GM23338 (cell line): ENCODE results near the gene SEMA5A. TPM values are rescaled to one million over a fixed set of nuclear protein-coding genes. Genes with fewer than 3 reads are reported as not detected.

ENCODE experiments used
- ATAC-seq: fragments of 200-7000 bp; cut with Tn5 transposase; 3 replicates; pipeline ENCODE4 v1.9.1; 2020
- DNase-seq: peaks from one replicate; pipeline ENCODE4 v3.0.0-alpha.2; 2015; ENCODE audit warnings: low spot score
- H2AFZ ChIP-seq: fragments of 200-600 bp; sonication (generic); 2 replicates; pipeline ENCODE4 v1.8.0; 2016; ENCODE audit warnings: antibody characterized with exemption, mild to moderate bottlenecking, moderate library complexity
- H3F3A ChIP-seq: fragments of 200-600 bp; sonication (generic); replicated peaks from 2 replicates; pipeline ENCODE4 v1.8.0; 2017; ENCODE audit warnings: antibody characterized with exemption, mixed run types, low read depth
- H3K27ac ChIP-seq: fragments of 200-600 bp; sonication (generic); 2 replicates; pipeline ENCODE4 v1.6.1; 2016; ENCODE audit warnings: low read depth
- H3K27me3 ChIP-seq: fragments of 200-600 bp; sonication (generic); 2 replicates; pipeline ENCODE4 v1.8.0; 2016; ENCODE audit warnings: mild to moderate bottlenecking, mixed run types, moderate library complexity; ENCODE audit not compliant: insufficient read depth
- H3K36me3 ChIP-seq: fragments of 200-600 bp; sonication (generic); 2 replicates; pipeline ENCODE4 v1.8.0; 2016; ENCODE audit warnings: mild to moderate bottlenecking; ENCODE audit not compliant: insufficient read depth
- H3K4me1 ChIP-seq: fragments of 200-600 bp; sonication (generic); 2 replicates; pipeline ENCODE4 v1.8.0; 2016; ENCODE audit warnings: mild to moderate bottlenecking, moderate library complexity; ENCODE audit not compliant: insufficient read depth
- H3K4me2 ChIP-seq: fragments of 200-600 bp; sonication (generic); 2 replicates; pipeline ENCODE4 v1.7.1; 2017; ENCODE audit warnings: mixed run types
- H3K4me3 ChIP-seq: fragments of 200-600 bp; sonication (generic); 2 replicates; pipeline ENCODE4 v1.6.1; 2016; ENCODE audit warnings: mixed run types
- H3K79me2 ChIP-seq: fragments of 200-600 bp; sonication (generic); replicated peaks from 2 replicates; pipeline ENCODE4 v1.8.0; 2017; ENCODE audit warnings: mild to moderate bottlenecking; ENCODE audit not compliant: insufficient read depth
- H3K9me2 ChIP-seq: fragments of 200-600 bp; sonication (generic); 2 replicates; pipeline ENCODE4 v1.8.0; 2017; ENCODE audit not compliant: insufficient read depth
- H4K20me1 ChIP-seq: fragments of 200-600 bp; sonication (generic); replicated peaks from 2 replicates; pipeline ENCODE4 v1.8.0; 2017; ENCODE audit warnings: mild to moderate bottlenecking; ENCODE audit not compliant: insufficient read depth
- H3K27ac Mint-ChIP-seq: 2 replicates; pipeline ENCODE4 v1.8.0; 2020; ENCODE audit warnings: inconsistent platforms, mild to moderate bottlenecking, moderate library complexity, mixed read lengths
- H3K27me3 Mint-ChIP-seq: 3 replicates; pipeline ENCODE4 v1.8.0; 2022; ENCODE audit warnings: low read depth, mild to moderate bottlenecking, moderate library complexity, mixed read lengths, inconsistent platforms; ENCODE audit not compliant: insufficient read depth, poor library complexity
- H3K36me3 Mint-ChIP-seq: 3 replicates; pipeline ENCODE4 v1.8.0; 2021; ENCODE audit warnings: low read depth, mild to moderate bottlenecking, inconsistent platforms, moderate library complexity, mixed read lengths
- H3K4me1 Mint-ChIP-seq: 3 replicates; pipeline ENCODE4 v1.8.0; 2020; ENCODE audit warnings: mild to moderate bottlenecking, inconsistent platforms, mixed read lengths
- H3K4me3 Mint-ChIP-seq: 3 replicates; pipeline ENCODE4 v1.8.0; 2021; ENCODE audit warnings: moderate library complexity, mild to moderate bottlenecking, inconsistent platforms, mixed read lengths
- H3K9me3 Mint-ChIP-seq: 3 replicates; pipeline ENCODE4 v1.8.0; 2020; ENCODE audit warnings: moderate library complexity, mild to moderate bottlenecking, inconsistent platforms, mixed read lengths
- CREB1 ChIP-seq: fragments of 250-450 bp; sonication (Bioruptor Pico); IDR thresholded peaks from 2 replicates; pipeline ENCODE4 v1.5.0; 2020; ENCODE audit warnings: low read depth, mild to moderate bottlenecking, moderate library complexity
- CTCF ChIP-seq, 2 experiments: fragments of 200-600 bp in 1 of 2; sonication (generic) in 1 of 2; conservative IDR thresholded peaks; 2 replicates each; pipeline versions ENCODE4 v1.5.1 to v1.6.1; 2016 to 2017; ENCODE audit warnings: antibody characterized with exemption in 2 of 2, low read depth in 2 of 2, mild to moderate bottlenecking in 2 of 2, moderate library complexity in 1 of 2
- ETS1 ChIP-seq: IDR thresholded peaks from 2 replicates; pipeline ENCODE4 v1.6.1; 2016; ENCODE audit warnings: antibody characterized with exemption
- EZH2 ChIP-seq: fragments of 200-600 bp; sonication (generic); IDR thresholded peaks from one replicate; pipeline ENCODE4 v1.8.0; 2017; ENCODE audit warnings: antibody characterized with exemption, mild to moderate bottlenecking, low read depth; ENCODE audit not compliant: unreplicated experiment
- EZH2phosphoT487 ChIP-seq: fragments of 200-600 bp; sonication (generic); IDR thresholded peaks from one replicate; pipeline ENCODE4 v1.8.1; 2018; ENCODE audit warnings: antibody characterized with exemption; ENCODE audit not compliant: unreplicated experiment
- JUNB ChIP-seq: IDR thresholded peaks from one replicate; pipeline ENCODE4 v1.6.1; 2016; ENCODE audit warnings: antibody characterized with exemption; ENCODE audit not compliant: unreplicated experiment
- NANOG ChIP-seq: IDR thresholded peaks from 2 replicates; pipeline ENCODE4 v1.6.1; 2016; ENCODE audit warnings: antibody characterized with exemption, borderline replicate concordance
- POLR2AphosphoS5 ChIP-seq: IDR thresholded peaks from 2 replicates; pipeline ENCODE4 v1.6.1; 2016; ENCODE audit warnings: antibody characterized with exemption, low read depth
- REST ChIP-seq: IDR thresholded peaks from one replicate; pipeline ENCODE4 v1.6.1; 2018; ENCODE audit warnings: antibody characterized with exemption; ENCODE audit not compliant: unreplicated experiment
- STAT1 ChIP-seq: IDR thresholded peaks from one replicate; pipeline ENCODE4 v1.6.1; 2016; ENCODE audit warnings: antibody characterized with exemption; ENCODE audit not compliant: unreplicated experiment
- ZNF114 ChIP-seq: fragments of 250-450 bp; sonication (Bioruptor Pico); IDR thresholded peaks from 2 replicates; pipeline ENCODE4 v1.5.0; 2020; ENCODE audit warnings: mild to moderate bottlenecking, moderate library complexity
- ZNF331 ChIP-seq: fragments of 250-450 bp; sonication (Bioruptor Pico); IDR thresholded peaks from 2 replicates; pipeline ENCODE4 v1.5.0; 2020; ENCODE audit warnings: low read depth, mild to moderate bottlenecking, moderate library complexity
- ZNF462 ChIP-seq: fragments of 250-450 bp; sonication (Bioruptor Pico); IDR thresholded peaks from 2 replicates; pipeline ENCODE4 v1.5.0; 2020; ENCODE audit warnings: mild to moderate bottlenecking, moderate library complexity
- polyA plus RNA-seq: library from polyadenylated mRNA; unstranded; fragments of >200 nt; fragmentation: Nextera tagmentation; extraction: Ambion mirVana; gene quantifications from 2 replicates; pipeline ENCODE4 v1.2.1, GENCODE V29; 2016
- total RNA-seq: library from RNA; depleted of rRNA; stranded (reverse); fragments of >200 nt; shearing (Covaris generic); gene quantifications from 2 replicates; pipeline ENCODE4 v1.2.3, GENCODE V29; 2014

SEMA5A gene
- total and polyA plus RNA-seq, 2 experiments from 2014 or later: 2.1 to 8.1 TPM

GRCh38 chr5:9515436-9515835 lies 30.4 kb downstream of the SEMA5A start:
- Histone ChIP-seq H3K9me2 (no peaks in the 10 kb centered on the region), H2AFZ (no peak overlapping the region), H3K27ac (no peak overlapping the region), H3K4me3 (no peak overlapping the region), H3K4me1 (no peaks in the 10 kb centered on the region), H3K79me2 (no peaks in the 10 kb centered on the region), H3K27me3 (no peaks in the 10 kb centered on the region), H3K36me3 (no peaks in the 10 kb centered on the region), H4K20me1 (no peaks in the 10 kb centered on the region), H3K4me2 (no peak overlapping the region), H3F3A (no peaks in the 10 kb centered on the region)
- H3K36me3 Mint-ChIP-seq: no peaks in the 10 kb centered on the region
- H3K4me1 Mint-ChIP-seq: peaks cover 8% of the 10 kb centered on the region; the same call in 2 of the 3 replicates
- H3K27ac Mint-ChIP-seq: no peak overlapping the region
- ATAC-seq (no peak), DNase-seq (no peak)
- no peaks in the 10 kb centered on the region for H3K9me3 Mint-ChIP-seq
- no peaks in the 10 kb centered on the region for H3K27me3 Mint-ChIP-seq
- TF ChIP-seq NANOG (no peak), EZH2 (no peak), STAT1 (no peak), ZNF331 (CRISPR knock-in tag) (no peak), ETS1 (no peak), ZNF462 (CRISPR knock-in tag) (no peak), JUNB (no peak), ZNF114 (CRISPR knock-in tag) (no peak), EZH2phosphoT487 (no peak), POLR2AphosphoS5 (no peak), REST (no peak), CREB1 (CRISPR knock-in tag) (no peak), CTCF (conservative IDR thresholded peaks at IDR 0.05; ENCODE audit: low read depth in 2 of 2) (no peak)
- H3K4me3 Mint-ChIP-seq: no peak overlapping the region
